ENCODE measurements around the gene BATF.

Gene BATF

GRCh38 chr14:75484711-75485429, 37.4 kb upstream of the BATF start:
- DNase-seq (ENCODE audit: extremely low read depth, low read depth) = no peak
- no peak for TF ChIP-seq CTCF (IDR thresholded peaks at IDR 0.05; ENCODE audit: low read depth, low read length, missing control alignments)
- H3K4me3 ChIP-seq (replicated peaks; ENCODE audit: low read depth, low read length) = no peak overlapping the region

- TF ChIP-seq CTCF (IDR thresholded peaks at IDR 0.05; ENCODE audit: low read depth, low read length, missing control alignments) = no peak
- no peak overlapping the region for H3K4me3 ChIP-seq (replicated peaks; ENCODE audit: low read depth, low read length)
- no peak for DNase-seq (ENCODE audit: extremely low read depth, low read depth)
Observed at GRCh38 chr14:75486318-75486717, 36.0 kb upstream of the BATF start.

- DNase-seq (ENCODE audit: extremely low read depth, low read depth) = no peak
- no peak for TF ChIP-seq CTCF (IDR thresholded peaks at IDR 0.05; ENCODE audit: low read depth, low read length, missing control alignments)
- no peak overlapping the region for H3K4me3 ChIP-seq (replicated peaks; ENCODE audit: low read depth, low read length)
Observed at GRCh38 chr14:75487155-75487671, 35.1 kb upstream of the BATF start.

GRCh38 chr14:75489480-75489837, 32.8 kb upstream of the BATF start:
- no peak for TF ChIP-seq CTCF (IDR thresholded peaks at IDR 0.05; ENCODE audit: low read depth, low read length, missing control alignments)
- no peak overlapping the region for H3K4me3 ChIP-seq (replicated peaks; ENCODE audit: low read depth, low read length)
- DNase-seq (ENCODE audit: extremely low read depth, low read depth) = no peak

- TF ChIP-seq CTCF (IDR thresholded peaks at IDR 0.05; ENCODE audit: low read depth, low read length, missing control alignments) = no peak
- DNase-seq (ENCODE audit: extremely low read depth, low read depth) = no peak
- no peak overlapping the region for H3K4me3 ChIP-seq (replicated peaks; ENCODE audit: low read depth, low read length)
Observed at GRCh38 chr14:75491376-75491978, 30.8 kb upstream of the BATF start.

- H3K4me3 ChIP-seq (replicated peaks; ENCODE audit: low read depth, low read length) = no peak overlapping the region
- DNase-seq (ENCODE audit: extremely low read depth, low read depth) = no peak
- no peak for TF ChIP-seq CTCF (IDR thresholded peaks at IDR 0.05; ENCODE audit: low read depth, low read length, missing control alignments)
Observed at GRCh38 chr14:75492832-75493591, 29.3 kb upstream of the BATF start.

Measured in HFF-Myc (cell line).